H1 (cell line): ENCODE data around the gene CUX1. TPM values are rescaled to one million over a fixed set of nuclear protein-coding genes. Genes with fewer than 3 reads are reported as not detected.

Experiments used
- CTCF ChIA-PET: fragments of 300-600 bp; sonication (Branson Sonifier 250); formaldehyde crosslinking; loops from one replicate; lab custom pipeline; 2021; ENCODE audit not compliant: partially characterized antibody; lab: Charles Lee
- POLR2A ChIA-PET: fragments of 300-600 bp; sonication (Branson Sonifier 250); formaldehyde crosslinking; loops from one replicate; lab custom pipeline; 2021; ENCODE audit warnings: inconsistent platforms; ENCODE audit not compliant: partially characterized antibody; lab: Charles Lee
- DNase-seq, 2 experiments: peaks; one replicate each; pipeline versions ENCODE4 v3.0.0 to v3.0.0-alpha.2; 2010 to 2022; ENCODE audit warnings: low spot score in 2 of 2, low read depth in 1 of 2, mixed read lengths in 1 of 2
- FAIRE-seq: peaks from 2 replicates; lab custom pipeline; 2011; peaks lifted over from hg19 to GRCh38; lab: Jason Lieb, UNC
- H2AFZ ChIP-seq: 2 replicates; pipeline ENCODE4 v1.8.1; 2012; ENCODE audit warnings: low read length, inconsistent platforms
- H2AK5ac ChIP-seq: 2 replicates; pipeline ENCODE4 v1.6.1; 2013; ENCODE audit warnings: low read depth, low read length
- H2BK120ac ChIP-seq: replicated peaks from 2 replicates; pipeline ENCODE3; 2013; ENCODE audit warnings: low read depth, low read length, inconsistent platforms
- H2BK12ac ChIP-seq: 2 replicates; pipeline ENCODE4 v1.6.1; 2013; ENCODE audit warnings: low read depth, low read length
- H2BK15ac ChIP-seq: 2 replicates; pipeline ENCODE4 v1.6.1; 2013; ENCODE audit warnings: low read length
- H2BK20ac ChIP-seq: 2 replicates; pipeline ENCODE4 v1.6.1; 2013; ENCODE audit warnings: low read length
- H2BK5ac ChIP-seq: 2 replicates; pipeline ENCODE4 v1.6.1; 2013; ENCODE audit warnings: low read depth, low read length
- H3K14ac ChIP-seq: 2 replicates; pipeline ENCODE4 v1.6.1; 2013; ENCODE audit warnings: inconsistent platforms; ENCODE audit not compliant: insufficient read length
- H3K18ac ChIP-seq: 2 replicates; pipeline ENCODE4 v1.6.1; 2013; ENCODE audit warnings: low read length; ENCODE audit errors: extremely low read depth
- H3K23ac ChIP-seq: 2 replicates; pipeline ENCODE4 v1.6.1; 2013; ENCODE audit warnings: inconsistent platforms; ENCODE audit not compliant: insufficient read length
- H3K23me2 ChIP-seq: 2 replicates; pipeline ENCODE4 v1.6.1; 2013; ENCODE audit warnings: low read depth, low read length
- H3K27ac ChIP-seq: 2 replicates; pipeline ENCODE4 v1.6.1; 2011; ENCODE audit warnings: low read depth, low read length, inconsistent platforms
- H3K27me3 ChIP-seq, 4 experiments: replicated peaks in 1 of 4; 1 replicate in 1 of 4; 2 replicates in 3 of 4; pipeline versions ENCODE4 v1.6.1 to v1.8.1; 2011 to 2013; ENCODE audit warnings: low read length in 3 of 4, mild to moderate bottlenecking in 3 of 4, inconsistent platforms in 2 of 4, mixed read lengths in 2 of 4, moderate library complexity in 1 of 4; ENCODE audit not compliant: control insufficient read depth in 3 of 4, insufficient read depth in 3 of 4; ENCODE audit errors: extremely low read depth in 1 of 4
- H3K36me3 ChIP-seq, 4 experiments: 2 replicates each; pipeline versions ENCODE4 v1.6.1 to v1.8.1; 2011 to 2013; ENCODE audit warnings: mild to moderate bottlenecking in 4 of 4, low read length in 3 of 4, moderate library complexity in 2 of 4, control low read depth in 1 of 4, inconsistent platforms in 1 of 4; ENCODE audit not compliant: insufficient read depth in 4 of 4, control insufficient read depth in 2 of 4
- H3K4ac ChIP-seq: replicated peaks from 2 replicates; pipeline ENCODE3; 2013; ENCODE audit warnings: low read length, low read depth, mixed read lengths, inconsistent platforms; ENCODE audit not compliant: insufficient read length
- H3K4me1 ChIP-seq, 4 experiments: replicated peaks in 1 of 4; 1 replicate in 1 of 4; 2 replicates in 3 of 4; pipeline versions ENCODE4 v1.6.1 to v1.8.1; 2011 to 2013; ENCODE audit warnings: low read length in 3 of 4, inconsistent platforms in 2 of 4, mixed read lengths in 1 of 4; ENCODE audit not compliant: insufficient read depth in 4 of 4, control insufficient read depth in 3 of 4
- H3K4me2 ChIP-seq, 2 experiments: 2 replicates each; pipeline versions ENCODE4 v1.6.1 to v1.8.1; 2011 to 2013; ENCODE audit warnings: low read depth in 2 of 2, low read length in 2 of 2, control low read depth in 1 of 2, inconsistent platforms in 1 of 2, mild to moderate bottlenecking in 1 of 2; ENCODE audit not compliant: insufficient read depth in 1 of 2
- H3K4me3 ChIP-seq, 4 experiments: fragments of 200-600, 300-600 bp in 1 of 4; sonication (generic), shearing (Covaris generic), sonication (Bioruptor Twin) in 1 of 4; 2 replicates each; pipeline versions ENCODE4 v1.5.1 to v1.8.1; 2011 to 2016; ENCODE audit warnings: low read length in 4 of 4, low read depth in 3 of 4, control low read depth in 2 of 4, inconsistent platforms in 2 of 4, mild to moderate bottlenecking in 2 of 4, mixed read lengths in 1 of 4, moderate library complexity in 1 of 4; ENCODE audit not compliant: insufficient read depth in 2 of 4; ENCODE audit errors: extremely low read depth in 1 of 4
- H3K56ac ChIP-seq: replicated peaks from 2 replicates; pipeline ENCODE3; 2013; ENCODE audit warnings: low read depth, mild to moderate bottlenecking, mixed read lengths, low read length, inconsistent platforms; ENCODE audit not compliant: insufficient read length
- H3K79me1 ChIP-seq: 2 replicates; pipeline ENCODE4 v1.6.1; 2013; ENCODE audit warnings: low read depth, low read length, control low read depth
- H3K79me2 ChIP-seq, 2 experiments: 2 replicates each; pipeline versions ENCODE4 v1.6.1 to v1.8.1; 2012 to 2013; ENCODE audit warnings: low read length in 2 of 2, mild to moderate bottlenecking in 2 of 2, inconsistent platforms in 1 of 2; ENCODE audit not compliant: insufficient read depth in 2 of 2, control insufficient read depth in 1 of 2
- H3K9ac ChIP-seq, 4 experiments: replicated peaks in 1 of 4; 1 replicate in 1 of 4; 2 replicates in 3 of 4; pipeline versions ENCODE4 v1.6.1 to v1.8.1; 2011 to 2013; ENCODE audit warnings: low read depth in 3 of 4, low read length in 3 of 4, control low read depth in 2 of 4, mild to moderate bottlenecking in 2 of 4, moderate library complexity in 2 of 4, inconsistent platforms in 1 of 4; ENCODE audit errors: extremely low read depth in 1 of 4
- H3K9me3 ChIP-seq, 2 experiments: 2 replicates each; pipeline versions ENCODE4 v1.6.1 to v1.8.1; 2012 to 2013; ENCODE audit warnings: mild to moderate bottlenecking in 2 of 2, moderate library complexity in 2 of 2, control low read depth in 1 of 2, inconsistent platforms in 1 of 2, low read depth in 1 of 2, low read length in 1 of 2, mixed read lengths in 1 of 2; ENCODE audit not compliant: insufficient read depth in 2 of 2
- H4K20me1 ChIP-seq, 2 experiments: replicated peaks in 1 of 2; 2 replicates each; pipeline versions ENCODE3 to v1.8.1; 2011 to 2013; ENCODE audit warnings: inconsistent platforms in 2 of 2, low read length in 2 of 2, mild to moderate bottlenecking in 1 of 2; ENCODE audit not compliant: insufficient read depth in 2 of 2, control insufficient read depth in 1 of 2
- H4K5ac ChIP-seq: 2 replicates; pipeline ENCODE4 v1.6.1; 2013; ENCODE audit warnings: low read length, low read depth, mixed read lengths, inconsistent platforms; ENCODE audit not compliant: insufficient read length
- H4K8ac ChIP-seq: 2 replicates; pipeline ENCODE4 v1.8.0; 2013; ENCODE audit warnings: mild to moderate bottlenecking, moderate library complexity, low read length, inconsistent platforms; ENCODE audit not compliant: insufficient read depth; ENCODE audit errors: extremely low read depth
- H4K91ac ChIP-seq: replicated peaks from 2 replicates; pipeline ENCODE3; 2013; ENCODE audit warnings: low read length, mixed read lengths, inconsistent platforms; ENCODE audit not compliant: insufficient read length
- BACH1 ChIP-seq: IDR thresholded peaks from 2 replicates; pipeline ENCODE4 v1.6.1; 2012; ENCODE audit warnings: low read length, improper control_type of control experiment
- BRCA1 ChIP-seq: IDR thresholded peaks from 2 replicates; pipeline ENCODE4 v1.6.1; 2012; ENCODE audit warnings: low read depth, low read length, improper control_type of control experiment
- CHD2 ChIP-seq: IDR thresholded peaks from 2 replicates; pipeline ENCODE4 v1.6.1; 2012; ENCODE audit warnings: low read length, improper control_type of control experiment
- CREB1 ChIP-seq: IDR thresholded peaks from 2 replicates; pipeline ENCODE4 v1.6.1; 2012; ENCODE audit warnings: inconsistent platforms
- KDM5A ChIP-seq: fragments of 200-600 bp; IDR thresholded peaks from 2 replicates; pipeline ENCODE4 v1.7.1; 2012; ENCODE audit warnings: mild to moderate bottlenecking, low read length, inconsistent platforms, mixed read lengths
- NANOG ChIP-seq: IDR thresholded peaks from 2 replicates; pipeline ENCODE4 v1.6.1; 2011; ENCODE audit warnings: low read length, low read depth, mild to moderate bottlenecking, inconsistent platforms; ENCODE audit not compliant: insufficient read depth, poor library complexity, severe bottlenecking
- POU5F1 ChIP-seq: IDR thresholded peaks from 2 replicates; pipeline ENCODE4 v1.6.1; 2011; ENCODE audit warnings: low read depth, mild to moderate bottlenecking, low read length, moderate library complexity
- RAD21 ChIP-seq, 2 experiments: IDR thresholded peaks in 1 of 2; conservative IDR thresholded peaks in 1 of 2; 2 replicates each; pipeline ENCODE4 v1.6.1; 2011; ENCODE audit warnings: low read depth in 2 of 2, low read length in 2 of 2, improper control_type of control experiment in 1 of 2, inconsistent platforms in 1 of 2, mild to moderate bottlenecking in 1 of 2, moderate library complexity in 1 of 2
- WGBS, 2 experiments: shearing (Covaris generic) in 1 of 2; methylation state at CpG; one replicate each; pipeline versions ENCODE4 v1.1.6 to v1.1.7; 2013 to 2015; ENCODE audit warnings: low lambda C conversion rate in 2 of 2, mixed read lengths in 2 of 2, inconsistent platforms in 1 of 2, low coverage in 1 of 2, missing lambda C conversion rate in 1 of 2; ENCODE audit not compliant: insufficient replicate concordance in 2 of 2, insufficient coverage in 1 of 2, insufficient read length in 1 of 2; ENCODE audit errors: extremely low coverage in 1 of 2, missing lambda C conversion rate in 1 of 2; 5-methylcytosine and 5-hydroxymethylcytosine counted together
- polyA plus RNA-seq, 7 experiments: library from polyadenylated mRNA; depleted of rRNA in 3 of 7; stranded (reverse) in 5 of 7; unstranded in 2 of 7; fragments of >200 nt in 5 of 7; fragments of 200-250 nt in 2 of 7; gene quantifications; 1 replicate in 5 of 7; 2 replicates in 1 of 7; 4 replicates in 1 of 7; pipeline versions ENCODE4 v1.2.1 to v1.2.3, GENCODE V29; 2011 to 2013; ENCODE audit warnings: missing spikeins in 2 of 7, mixed read lengths in 2 of 7
- total RNA-seq: library from RNA; stranded (reverse); fragmentation: NEBNext Ultra II Directional; extraction: Animal tissue kit (Norgen Biotek cat#: 25700); gene quantifications from 2 replicates; pipeline ENCODE4 v1.2.1, GENCODE V29; 2021

The CUX1 gene
- total and polyA plus RNA-seq, 2 of the 8 experiments (the other 6 are each of a cell fraction or from before 2014, with no cell fraction given): 21.6 to 65.9 TPM

- Histone ChIP-seq H3K23me2 (no peaks in the 10 kb centered on the region), H3K56ac (no peak overlapping the region), H3K18ac (no peak overlapping the region), H3K36me3 (no peaks in the 10 kb centered on the region), H4K91ac (no peak overlapping the region), H3K23ac (no peak overlapping the region), H3K4me2 (no peak overlapping the region), H3K27me3 (no peaks in the 10 kb centered on the region), H3K14ac (no peak overlapping the region), H4K20me1 (no peaks in the 10 kb centered on the region), H3K4ac (no peak overlapping the region), H2BK12ac (no peak overlapping the region), H3K4me3 (no peak overlapping the region), H3K27ac (no peak overlapping the region), H2AFZ (no peak overlapping the region), H3K4me1 (peaks cover 0 to 8% (median 3%) of the 10 kb centered on the region in 4 experiments; a peak in 4 of 7 replicates), H3K79me2 (no peaks in the 10 kb centered on the region), H2AK5ac (no peak overlapping the region), H3K9ac (no peak overlapping the region), H4K8ac (peak overlapping the region; percentile 14; the same call in 1 of the 2 replicates), H2BK120ac (no peak overlapping the region), H2BK5ac (no peak overlapping the region; the same call in 1 of the 2 replicates), H2BK20ac (no peak overlapping the region), H3K79me1 (no peaks in the 10 kb centered on the region), H2BK15ac (no peak overlapping the region), H4K5ac (no peak overlapping the region), H3K9me3 (no peaks in the 10 kb centered on the region)
- ChIA-PET POLR2A (no interaction called here), CTCF (interaction anchor here (0.6 to 1.5 kb wide), 4 partner anchors 29 to 732 kb away, joined by 3 read pairs; no protein-coding TSS in a partner anchor)
- DNase-seq (no peak), FAIRE-seq (no peak)
- 93% methylated on average over 10 of the region's 10 CpGs; no CpG with 5 or more reads in 1 of the 2 experiments for WGBS, 2 experiments
- TF ChIP-seq POU5F1 (no peak), BRCA1 (no peak), BACH1 (no peak), RAD21 (IDR thresholded peaks at IDR 0.05 in 1 of 2, conservative IDR thresholded peaks at IDR 0.05 in 1 of 2; ENCODE audit: low read depth in 2 of 2, low read length in 2 of 2) (no peak), NANOG (no peak), KDM5A (no peak), CHD2 (no peak), CREB1 (no peak)
Observed at GRCh38 chr7:102275123-102275703, 457.8 kb downstream of the CUX1 start.
